Measurements from ENCODE around the gene SRSF7.
"Not testable (repeated sequence)": the region's sequence is repeated elsewhere in the genome, so short reads cannot be mapped to it uniquely, and the experiment has no call there.

The SRSF7 gene

GRCh38 chr2:38751596-38752410 is 642 bp upstream of the SRSF7 start:
- DNase-seq = no peak

- peak; percentile 46 for DNase-seq
These were observed 910 bp downstream of the SRSF7 start for GRCh38 chr2:38750011-38750890.

GRCh38 chr2:38748943-38749804 is 2.0 kb downstream of the SRSF7 start:
- no peak for DNase-seq

GRCh38 chr2:38748391-38748790 is 2.8 kb downstream of the SRSF7 start:
- no peak for DNase-seq

GRCh38 chr2:38747819-38748218 is 3.3 kb downstream of the SRSF7 start:
- DNase-seq = no peak

GRCh38 chr2:38747007-38747424 is 4.1 kb downstream of the SRSF7 start:
- DNase-seq = no peak

GRCh38 chr2:38745267-38745666 is 5.9 kb downstream of the SRSF7 start:
- no peak for DNase-seq

- DNase-seq = no peak
These were observed 6.8 kb downstream of the SRSF7 start for GRCh38 chr2:38744399-38744780.

- no peak for DNase-seq
These were observed 7.3 kb downstream of the SRSF7 start for GRCh38 chr2:38743672-38744398.

GRCh38 chr2:38742797-38743559 is 8.2 kb downstream of the SRSF7 start:
- no peak for DNase-seq

GRCh38 chr2:38740851-38741731 is 10.1 kb downstream of the SRSF7 start:
- DNase-seq = no peak

GRCh38 chr2:38739524-38739923 is 11.6 kb downstream of the SRSF7 start:
- no peak for DNase-seq

- no peak for DNase-seq
These were observed 13.2 kb downstream of the SRSF7 start for GRCh38 chr2:38737925-38738324.

- DNase-seq = not testable (repeated sequence)
These were observed 14.0 kb downstream of the SRSF7 start for GRCh38 chr2:38737000-38737698.

GRCh38 chr2:38735999-38736320 is 15.2 kb downstream of the SRSF7 start:
- no peak for DNase-seq

GRCh38 chr2:38734299-38735058 is 16.7 kb downstream of the SRSF7 start:
- no peak for DNase-seq

- no peak for DNase-seq
These were observed 17.7 kb downstream of the SRSF7 start for GRCh38 chr2:38733300-38733971.

- no peak for DNase-seq
These were observed 19.4 kb downstream of the SRSF7 start for GRCh38 chr2:38731684-38732221.

Data from activated effector memory CD4-positive, alpha-beta T cell treated with Interleukin-2 at 50 U/mL for 16 hours (primary cell).